ENCODE results near the gene CGB2. TPM values are rescaled to one million over a fixed set of nuclear protein-coding genes. Genes with fewer than 3 reads are reported as not detected.
"Not testable (repeated sequence)": the region's sequence is repeated elsewhere in the genome, so short reads cannot be mapped to it uniquely, and the experiment has no call there.

CGB2 gene
- total and polyA plus RNA-seq, 5 donors: not detected

GRCh38 chr19:49039736-49040135, 8.0 kb downstream of the CGB2 start:
- intact Hi-C loops (cut with DNase I); H3K27ac ChIP-seq (ENCODE audit: low read length); H3K4me3 ChIP-seq (ENCODE audit: low read length); ATAC-seq; H3K27me3 ChIP-seq (ENCODE audit: control insufficient read depth, insufficient read depth); H3K9me3 ChIP-seq (ENCODE audit: control insufficient read depth, low read length); H3K4me1 ChIP-seq (ENCODE audit: control insufficient read depth, insufficient read depth, low read length): not testable (repeated sequence)
- peak in 1 of 3 donors; percentile 0 for DNase-seq
- WGBS: 69% methylated on average over 9 of the region's 9 CpGs

GRCh38 chr19:49042177-49042576, 10.5 kb downstream of the CGB2 start:
- Histone ChIP-seq H3K27me3 (ENCODE audit: control insufficient read depth, insufficient read depth) (no peaks in the 10 kb centered on the region), H3K4me1 (ENCODE audit: control insufficient read depth, insufficient read depth, low read length) (no peaks in the 10 kb centered on the region), H3K27ac (ENCODE audit: low read length) (no peak overlapping the region), H3K9me3 (ENCODE audit: control insufficient read depth, low read length) (no peaks in the 10 kb centered on the region), H3K4me3 (ENCODE audit: low read length) (no peak overlapping the region)
- 78% methylated on average over 17 of the region's 17 CpGs for WGBS
- intact Hi-C loops (cut with DNase I): no loop called here
- ATAC-seq (no peak), DNase-seq (no peak)

- H3K27me3 ChIP-seq (ENCODE audit: control insufficient read depth, insufficient read depth); H3K4me1 ChIP-seq (ENCODE audit: control insufficient read depth, insufficient read depth, low read length); intact Hi-C loops (cut with DNase I); H3K4me3 ChIP-seq (ENCODE audit: low read length); H3K27ac ChIP-seq (ENCODE audit: low read length); DNase-seq; H3K9me3 ChIP-seq (ENCODE audit: control insufficient read depth, low read length); ATAC-seq: not testable (repeated sequence)
- 90% methylated on average over 4 of the region's 4 CpGs for WGBS
Observed at GRCh38 chr19:49042666-49043065, 11.0 kb downstream of the CGB2 start.

GRCh38 chr19:49043548-49043947, 11.9 kb downstream of the CGB2 start, which contains the start of gene CGB5:
Gene CGB5 (plus strand): TSS chr19:49043848. CDS start chr19:49044210, 362 bp downstream.
- H3K27ac ChIP-seq (ENCODE audit: low read length); H3K27me3 ChIP-seq (ENCODE audit: control insufficient read depth, insufficient read depth); ATAC-seq; intact Hi-C loops (cut with DNase I); H3K4me1 ChIP-seq (ENCODE audit: control insufficient read depth, insufficient read depth, low read length); DNase-seq; H3K9me3 ChIP-seq (ENCODE audit: control insufficient read depth, low read length); H3K4me3 ChIP-seq (ENCODE audit: low read length): not testable (repeated sequence)
- WGBS: 64% methylated on average over 15 of the region's 15 CpGs

GRCh38 chr19:49049011-49049410, 17.3 kb downstream of the CGB2 start, which contains the start of gene CGB8:
Gene CGB8 (minus strand): TSS chr19:49049111. CDS start chr19:49048739, 372 bp downstream.
- ATAC-seq; H3K27ac ChIP-seq (ENCODE audit: low read length); H3K27me3 ChIP-seq (ENCODE audit: control insufficient read depth, insufficient read depth); DNase-seq; intact Hi-C loops (cut with DNase I); H3K4me1 ChIP-seq (ENCODE audit: control insufficient read depth, insufficient read depth, low read length); H3K4me3 ChIP-seq (ENCODE audit: low read length); H3K9me3 ChIP-seq (ENCODE audit: control insufficient read depth, low read length): not testable (repeated sequence)
- WGBS: 67% methylated on average over 12 of the region's 12 CpGs

- intact Hi-C loops (cut with DNase I); ATAC-seq; H3K27ac ChIP-seq (ENCODE audit: low read length); H3K9me3 ChIP-seq (ENCODE audit: control insufficient read depth, low read length); H3K4me3 ChIP-seq (ENCODE audit: low read length); DNase-seq; H3K4me1 ChIP-seq (ENCODE audit: control insufficient read depth, insufficient read depth, low read length); H3K27me3 ChIP-seq (ENCODE audit: control insufficient read depth, insufficient read depth): not testable (repeated sequence)
- WGBS: 82% methylated on average over 3 of the region's 4 CpGs
Observed at GRCh38 chr19:49049834-49050233, 18.1 kb downstream of the CGB2 start.

- H3K4me3 ChIP-seq (ENCODE audit: low read length); ATAC-seq; DNase-seq; H3K27me3 ChIP-seq (ENCODE audit: control insufficient read depth, insufficient read depth); H3K27ac ChIP-seq (ENCODE audit: low read length); H3K9me3 ChIP-seq (ENCODE audit: control insufficient read depth, low read length); intact Hi-C loops (cut with DNase I); H3K4me1 ChIP-seq (ENCODE audit: control insufficient read depth, insufficient read depth, low read length): not testable (repeated sequence)
- 70% methylated on average over 24 of the region's 24 CpGs for WGBS
Observed at GRCh38 chr19:49050376-49051033, 18.8 kb downstream of the CGB2 start.

GRCh38 chr19:49056101-49056901, 24.6 kb downstream of the CGB2 start:
- Histone ChIP-seq H3K9me3 (ENCODE audit: control insufficient read depth, low read length) (no peaks in the 10 kb centered on the region), H3K4me3 (ENCODE audit: low read length) (peak overlapping the region; percentile 49), H3K27me3 (ENCODE audit: control insufficient read depth, insufficient read depth) (no peaks in the 10 kb centered on the region), H3K27ac (ENCODE audit: low read length) (no peak overlapping the region), H3K4me1 (ENCODE audit: control insufficient read depth, insufficient read depth, low read length) (no peaks in the 10 kb centered on the region)
- 1% methylated on average over 63 of the region's 63 CpGs for WGBS
- peak; percentile 84 to 90 for ATAC-seq
- intact Hi-C loops (cut with DNase I): no loop called here
- DNase-seq: peak; percentile 61 to 84 (median 84)

- H3K9me3 ChIP-seq (ENCODE audit: control insufficient read depth, low read length); H3K4me1 ChIP-seq (ENCODE audit: control insufficient read depth, insufficient read depth, low read length); H3K27ac ChIP-seq (ENCODE audit: low read length); intact Hi-C loops (cut with DNase I); H3K27me3 ChIP-seq (ENCODE audit: control insufficient read depth, insufficient read depth); DNase-seq: not testable (repeated sequence)
- 3% methylated on average over 34 of the region's 34 CpGs for WGBS
- peak overlapping the region; percentile 49 for H3K4me3 ChIP-seq (ENCODE audit: low read length)
- ATAC-seq: peak; percentile 10 to 45
Observed at GRCh38 chr19:49056902-49057596, 25.4 kb downstream of the CGB2 start.

GRCh38 chr19:49057636-49058234, 26.0 kb downstream of the CGB2 start, which contains the start of gene CGB7:
Gene CGB7 (minus strand): TSS chr19:49057749. CDS start chr19:49055375, 2,374 bp downstream.
- Histone ChIP-seq H3K27ac (ENCODE audit: low read length) (no peak within 1 kb of the TSS), H3K9me3 (ENCODE audit: control insufficient read depth, low read length) (no peaks in the 10 kb centered on the region), H3K27me3 (ENCODE audit: control insufficient read depth, insufficient read depth) (no peaks in the 10 kb centered on the region), H3K4me1 (ENCODE audit: control insufficient read depth, insufficient read depth, low read length) (no peaks in the 10 kb centered on the region), H3K4me3 (ENCODE audit: low read length) (peak within 1 kb of the TSS; percentile 49)
- intact Hi-C loops (cut with DNase I): no loop called here
- WGBS: 4% methylated on average over 38 of the region's 38 CpGs
- DNase-seq (peak; percentile 79 to 90 (median 90)), ATAC-seq (peak; percentile 80 to 87)
